Endothelial cell of umbilical vein (primary cell): ENCODE measurements around the gene SLC12A2. TPM values are rescaled to one million over a fixed set of nuclear protein-coding genes. Genes with fewer than 3 reads are reported as not detected.

Experiments used
- BruUV-seq: library from RNA; stranded (reverse); fragments of 400-500 nt; replicated peaks from 2 replicates; lab custom pipeline; 2021; lab: Mats Ljungman, UMichigan
- CTCF ChIA-PET: fragments of 300-600, 350-600 bp; sonication (Branson Sonifier 250); formaldehyde crosslinking; loops from one replicate; lab custom pipeline; 2021; ENCODE audit warnings: antibody characterized with exemption, inconsistent platforms; lab: Charles Lee
- POLR2A ChIA-PET: fragments of 300-600, 350-600 bp; sonication (Branson Sonifier 250); formaldehyde crosslinking; loops from one replicate; lab custom pipeline; 2021; ENCODE audit warnings: antibody characterized with exemption, inconsistent platforms; lab: Charles Lee
- DNase-seq: peaks from one replicate; pipeline ENCODE4 v3.0.0-alpha.2; 2011; ENCODE audit warnings: low read depth, low spot score
- FAIRE-seq: peaks from 2 replicates; lab custom pipeline; 2011; peaks lifted over from hg19 to GRCh38; lab: Jason Lieb, UNC
- H2AFZ ChIP-seq: 2 replicates; pipeline ENCODE4 v1.6.0; 2012; ENCODE audit warnings: low read depth, low read length, control low read depth, inconsistent platforms
- H3K27ac ChIP-seq: 2 replicates; pipeline ENCODE4 v1.5.1; 2011; ENCODE audit warnings: low read depth, mild to moderate bottlenecking, control low read depth, low read length, moderate library complexity; ENCODE audit not compliant: insufficient read depth
- H3K27me3 ChIP-seq, 2 experiments: 2 replicates each; pipeline versions ENCODE4 v1.6.0 to v1.6.1; 2011; ENCODE audit warnings: low read length in 2 of 2, mixed read lengths in 1 of 2; ENCODE audit not compliant: control insufficient read depth in 2 of 2, insufficient read depth in 2 of 2
- H3K36me3 ChIP-seq, 2 experiments: 2 replicates in 1 of 2; 3 replicates in 1 of 2; pipeline ENCODE4 v1.5.1; 2011; ENCODE audit warnings: low read length in 2 of 2, mild to moderate bottlenecking in 1 of 2, moderate library complexity in 1 of 2; ENCODE audit not compliant: control insufficient read depth in 2 of 2, insufficient read depth in 2 of 2; ENCODE audit errors: extremely low read depth in 1 of 2
- H3K4me1 ChIP-seq: 3 replicates; pipeline ENCODE4 v1.5.1; 2011; ENCODE audit warnings: mild to moderate bottlenecking, low read length; ENCODE audit not compliant: control insufficient read depth, insufficient read depth; ENCODE audit errors: extremely low read depth
- H3K4me2 ChIP-seq: 2 replicates; pipeline ENCODE4 v1.6.1; 2011; ENCODE audit warnings: low read length, control low read depth, mixed read lengths; ENCODE audit not compliant: insufficient read depth
- H3K4me3 ChIP-seq, 3 experiments: fragments of 200-600 bp in 1 of 3; sonication (generic), shearing (Covaris generic) in 1 of 3; replicated peaks in 1 of 3; 2 replicates each; pipeline ENCODE4 v1.5.1; 2011 to 2016; ENCODE audit warnings: control low read depth in 3 of 3, low read length in 3 of 3, mild to moderate bottlenecking in 2 of 3, inconsistent platforms in 1 of 3, low read depth in 1 of 3, moderate library complexity in 1 of 3; ENCODE audit not compliant: insufficient read depth in 1 of 3
- H3K79me2 ChIP-seq: 2 replicates; pipeline ENCODE4 v1.6.0; 2012; ENCODE audit warnings: low read length, inconsistent platforms; ENCODE audit not compliant: control insufficient read depth, insufficient read depth
- H3K9ac ChIP-seq: replicated peaks from 2 replicates; pipeline ENCODE3; 2011; ENCODE audit warnings: low read length, control low read depth; ENCODE audit not compliant: insufficient read depth; ENCODE audit errors: extremely low read depth
- H3K9me1 ChIP-seq: replicated peaks from 3 replicates; pipeline ENCODE4 v1.6.0; 2011; ENCODE audit warnings: mild to moderate bottlenecking, low read length; ENCODE audit not compliant: control insufficient read depth, insufficient read depth; ENCODE audit errors: extremely low read depth
- H3K9me3 ChIP-seq: replicated peaks from 2 replicates; pipeline ENCODE4 v1.5.1; 2012; ENCODE audit warnings: low read length, inconsistent platforms; ENCODE audit not compliant: control insufficient read depth, insufficient read depth
- H4K20me1 ChIP-seq: replicated peaks from 2 replicates; pipeline ENCODE3; 2011; ENCODE audit warnings: mild to moderate bottlenecking, low read length; ENCODE audit not compliant: control insufficient read depth, insufficient read depth; ENCODE audit errors: extremely low read depth
- MYC ChIP-seq: IDR thresholded peaks from one replicate; pipeline ENCODE4 v1.6.1; 2011; ENCODE audit warnings: mild to moderate bottlenecking, low read depth, low read length
- dilution Hi-C: fragments of 300-500 bp; cut with MboI; formaldehyde crosslinking; loops from one replicate; pipeline ENCODE4 v1.15.0; 2019; ENCODE audit warnings: low sequenced_read_pairs; ENCODE audit not compliant: extremely low pct_ligation_motif_present
- intact Hi-C: fragments of 100-400 bp; cut with micrococcal nuclease; formaldehyde crosslinking; loops from one replicate; pipeline ENCODE4 v1.10.0; 2022
- polyA plus RNA-seq, 4 experiments: library from polyadenylated mRNA; depleted of rRNA in 3 of 4; stranded (reverse) in 3 of 4; unstranded in 1 of 4; fragments of >200 nt; gene quantifications; 2 replicates each; pipeline versions ENCODE4 v1.2.1 to v1.2.3, GENCODE V29; 2011 to 2012; ENCODE audit warnings: missing spikeins in 1 of 4
- total RNA-seq: library from RNA; stranded (reverse); gene quantifications from 2 replicates; pipeline ENCODE4 v1.2.3, GENCODE V29; 2021
- TF ChIP-seq, protein P1 (sequence below), 2 donors: IDR thresholded peaks; 1 replicate in 1 of 2; 2 replicates in 1 of 2; pipeline ENCODE4 v1.5.1; 2011; ENCODE audit warnings: low read length in 2 of 2, mild to moderate bottlenecking in 2 of 2, moderate library complexity in 2 of 2, control low read depth in 1 of 2, inconsistent platforms in 1 of 2, low read depth in 1 of 2; ENCODE audit not compliant: insufficient read depth in 1 of 2; ENCODE audit errors: extremely low read depth in 1 of 2

The SLC12A2 gene
- total and polyA plus RNA-seq, 2 donors (not counting 3 experiments of a cell fraction or from before 2014, with no cell fraction given) = 11.0 to 59.5 TPM

DNA sequence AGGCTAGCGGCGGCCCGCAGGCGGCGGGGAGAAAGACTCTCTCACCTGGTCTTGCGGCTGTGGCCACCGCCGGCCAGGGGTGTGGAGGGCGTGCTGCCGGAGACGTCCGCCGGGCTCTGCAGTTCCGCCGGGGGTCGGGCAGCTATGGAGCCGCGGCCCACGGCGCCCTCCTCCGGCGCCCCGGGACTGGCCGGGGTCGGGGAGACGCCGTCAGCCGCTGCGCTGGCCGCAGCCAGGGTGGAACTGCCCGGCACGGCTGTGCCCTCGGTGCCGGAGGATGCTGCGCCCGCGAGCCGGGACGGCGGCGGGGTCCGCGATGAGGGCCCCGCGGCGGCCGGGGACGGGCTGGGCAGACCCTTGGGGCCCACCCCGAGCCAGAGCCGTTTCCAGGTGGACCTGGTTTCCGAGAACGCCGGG lies 253 bp downstream of the SLC12A2 start:
- Histone ChIP-seq H3K4me3 (peak overlapping the region; percentile 32 to 94 (median 85)), H3K27ac (peak overlapping the region; percentile 76), H3K9me3 (no peaks in the 10 kb centered on the region), H3K79me2 (peaks cover 42% of the 10 kb centered on the region), H3K36me3 (no peaks in the 10 kb centered on the region), H3K4me1 (peaks cover 25% of the 10 kb centered on the region), H3K4me2 (peak overlapping the region; percentile 66), H3K27me3 (no peaks in the 10 kb centered on the region), H3K9ac (peak overlapping the region; percentile 90), H3K9me1 (no peaks in the 10 kb centered on the region), H4K20me1 (peaks cover 12% of the 10 kb centered on the region), H2AFZ (peak overlapping the region; percentile 72)
- intact Hi-C loops (loop anchor here (1.0 to 2.0 kb wide), 11 partner anchors 46 to 519 kb away; no protein-coding TSS in a partner anchor), dilution Hi-C loops (no loop called here)
- POLR2A ChIA-PET = interaction anchor here (1.5 to 2.2 kb wide), 3 partner anchors 45 to 212 kb away, joined by 5 to 6 read pairs (median 6); no protein-coding TSS in a partner anchor
- BruUV-seq = no TSS peak
- CTCF ChIA-PET = interaction anchor here (0.7 to 6.6 kb wide), 13 partner anchors 9 to 326 kb away, joined by 3 to 45 read pairs (median 5); no protein-coding TSS in a partner anchor
- TF ChIP-seq MYC = no peak
- TF ChIP-seq, protein P1, sequence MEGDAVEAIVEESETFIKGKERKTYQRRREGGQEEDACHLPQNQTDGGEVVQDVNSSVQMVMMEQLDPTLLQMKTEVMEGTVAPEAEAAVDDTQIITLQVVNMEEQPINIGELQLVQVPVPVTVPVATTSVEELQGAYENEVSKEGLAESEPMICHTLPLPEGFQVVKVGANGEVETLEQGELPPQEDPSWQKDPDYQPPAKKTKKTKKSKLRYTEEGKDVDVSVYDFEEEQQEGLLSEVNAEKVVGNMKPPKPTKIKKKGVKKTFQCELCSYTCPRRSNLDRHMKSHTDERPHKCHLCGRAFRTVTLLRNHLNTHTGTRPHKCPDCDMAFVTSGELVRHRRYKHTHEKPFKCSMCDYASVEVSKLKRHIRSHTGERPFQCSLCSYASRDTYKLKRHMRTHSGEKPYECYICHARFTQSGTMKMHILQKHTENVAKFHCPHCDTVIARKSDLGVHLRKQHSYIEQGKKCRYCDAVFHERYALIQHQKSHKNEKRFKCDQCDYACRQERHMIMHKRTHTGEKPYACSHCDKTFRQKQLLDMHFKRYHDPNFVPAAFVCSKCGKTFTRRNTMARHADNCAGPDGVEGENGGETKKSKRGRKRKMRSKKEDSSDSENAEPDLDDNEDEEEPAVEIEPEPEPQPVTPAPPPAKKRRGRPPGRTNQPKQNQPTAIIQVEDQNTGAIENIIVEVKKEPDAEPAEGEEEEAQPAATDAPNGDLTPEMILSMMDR (IDR thresholded peaks at IDR 0.05; ENCODE audit: extremely low read depth in 1 of 2, insufficient read depth in 1 of 2, low read depth in 1 of 2, low read length in 2 of 2) = peak; percentile 33 to 51
- FAIRE-seq (no peak), DNase-seq (peak; percentile 75)
